GM23338 (cell line): ENCODE results near the gene E4F1. TPM values are rescaled to one million over a fixed set of nuclear protein-coding genes. Genes with fewer than 3 reads are reported as not detected.

Experiments used
- ATAC-seq: fragments of 200-7000 bp; cut with Tn5 transposase; 3 replicates; pipeline ENCODE4 v1.9.1; 2020
- DNase-seq: peaks from one replicate; pipeline ENCODE4 v3.0.0-alpha.2; 2015; ENCODE audit warnings: low spot score
- H2AFZ ChIP-seq: fragments of 200-600 bp; sonication (generic); 2 replicates; pipeline ENCODE4 v1.8.0; 2016; ENCODE audit warnings: antibody characterized with exemption, mild to moderate bottlenecking, moderate library complexity
- H3F3A ChIP-seq: fragments of 200-600 bp; sonication (generic); replicated peaks from 2 replicates; pipeline ENCODE4 v1.8.0; 2017; ENCODE audit warnings: antibody characterized with exemption, mixed run types, low read depth
- H3K27ac ChIP-seq: fragments of 200-600 bp; sonication (generic); 2 replicates; pipeline ENCODE4 v1.6.1; 2016; ENCODE audit warnings: low read depth
- H3K27me3 ChIP-seq: fragments of 200-600 bp; sonication (generic); 2 replicates; pipeline ENCODE4 v1.8.0; 2016; ENCODE audit warnings: mild to moderate bottlenecking, mixed run types, moderate library complexity; ENCODE audit not compliant: insufficient read depth
- H3K36me3 ChIP-seq: fragments of 200-600 bp; sonication (generic); 2 replicates; pipeline ENCODE4 v1.8.0; 2016; ENCODE audit warnings: mild to moderate bottlenecking; ENCODE audit not compliant: insufficient read depth
- H3K4me1 ChIP-seq: fragments of 200-600 bp; sonication (generic); 2 replicates; pipeline ENCODE4 v1.8.0; 2016; ENCODE audit warnings: mild to moderate bottlenecking, moderate library complexity; ENCODE audit not compliant: insufficient read depth
- H3K4me2 ChIP-seq: fragments of 200-600 bp; sonication (generic); 2 replicates; pipeline ENCODE4 v1.7.1; 2017; ENCODE audit warnings: mixed run types
- H3K4me3 ChIP-seq: fragments of 200-600 bp; sonication (generic); 2 replicates; pipeline ENCODE4 v1.6.1; 2016; ENCODE audit warnings: mixed run types
- H3K79me2 ChIP-seq: fragments of 200-600 bp; sonication (generic); replicated peaks from 2 replicates; pipeline ENCODE4 v1.8.0; 2017; ENCODE audit warnings: mild to moderate bottlenecking; ENCODE audit not compliant: insufficient read depth
- H3K9me2 ChIP-seq: fragments of 200-600 bp; sonication (generic); 2 replicates; pipeline ENCODE4 v1.8.0; 2017; ENCODE audit not compliant: insufficient read depth
- H4K20me1 ChIP-seq: fragments of 200-600 bp; sonication (generic); replicated peaks from 2 replicates; pipeline ENCODE4 v1.8.0; 2017; ENCODE audit warnings: mild to moderate bottlenecking; ENCODE audit not compliant: insufficient read depth
- H3K27ac Mint-ChIP-seq: 2 replicates; pipeline ENCODE4 v1.8.0; 2020; ENCODE audit warnings: inconsistent platforms, mild to moderate bottlenecking, moderate library complexity, mixed read lengths
- H3K27me3 Mint-ChIP-seq: 3 replicates; pipeline ENCODE4 v1.8.0; 2022; ENCODE audit warnings: low read depth, mild to moderate bottlenecking, moderate library complexity, mixed read lengths, inconsistent platforms; ENCODE audit not compliant: insufficient read depth, poor library complexity
- H3K36me3 Mint-ChIP-seq: 3 replicates; pipeline ENCODE4 v1.8.0; 2021; ENCODE audit warnings: low read depth, mild to moderate bottlenecking, inconsistent platforms, moderate library complexity, mixed read lengths
- H3K4me1 Mint-ChIP-seq: 3 replicates; pipeline ENCODE4 v1.8.0; 2020; ENCODE audit warnings: mild to moderate bottlenecking, inconsistent platforms, mixed read lengths
- H3K4me3 Mint-ChIP-seq: 3 replicates; pipeline ENCODE4 v1.8.0; 2021; ENCODE audit warnings: moderate library complexity, mild to moderate bottlenecking, inconsistent platforms, mixed read lengths
- H3K9me3 Mint-ChIP-seq: 3 replicates; pipeline ENCODE4 v1.8.0; 2020; ENCODE audit warnings: moderate library complexity, mild to moderate bottlenecking, inconsistent platforms, mixed read lengths
- CREB1 ChIP-seq: fragments of 250-450 bp; sonication (Bioruptor Pico); IDR thresholded peaks from 2 replicates; pipeline ENCODE4 v1.5.0; 2020; ENCODE audit warnings: low read depth, mild to moderate bottlenecking, moderate library complexity
- CTCF ChIP-seq, 2 experiments: fragments of 200-600 bp in 1 of 2; sonication (generic) in 1 of 2; conservative IDR thresholded peaks; 2 replicates each; pipeline versions ENCODE4 v1.5.1 to v1.6.1; 2016 to 2017; ENCODE audit warnings: antibody characterized with exemption in 2 of 2, low read depth in 2 of 2, mild to moderate bottlenecking in 2 of 2, moderate library complexity in 1 of 2
- ETS1 ChIP-seq: IDR thresholded peaks from 2 replicates; pipeline ENCODE4 v1.6.1; 2016; ENCODE audit warnings: antibody characterized with exemption
- EZH2 ChIP-seq: fragments of 200-600 bp; sonication (generic); IDR thresholded peaks from one replicate; pipeline ENCODE4 v1.8.0; 2017; ENCODE audit warnings: antibody characterized with exemption, mild to moderate bottlenecking, low read depth; ENCODE audit not compliant: unreplicated experiment
- EZH2phosphoT487 ChIP-seq: fragments of 200-600 bp; sonication (generic); IDR thresholded peaks from one replicate; pipeline ENCODE4 v1.8.1; 2018; ENCODE audit warnings: antibody characterized with exemption; ENCODE audit not compliant: unreplicated experiment
- JUNB ChIP-seq: IDR thresholded peaks from one replicate; pipeline ENCODE4 v1.6.1; 2016; ENCODE audit warnings: antibody characterized with exemption; ENCODE audit not compliant: unreplicated experiment
- NANOG ChIP-seq: IDR thresholded peaks from 2 replicates; pipeline ENCODE4 v1.6.1; 2016; ENCODE audit warnings: antibody characterized with exemption, borderline replicate concordance
- POLR2AphosphoS5 ChIP-seq: IDR thresholded peaks from 2 replicates; pipeline ENCODE4 v1.6.1; 2016; ENCODE audit warnings: antibody characterized with exemption, low read depth
- REST ChIP-seq: IDR thresholded peaks from one replicate; pipeline ENCODE4 v1.6.1; 2018; ENCODE audit warnings: antibody characterized with exemption; ENCODE audit not compliant: unreplicated experiment
- STAT1 ChIP-seq: IDR thresholded peaks from one replicate; pipeline ENCODE4 v1.6.1; 2016; ENCODE audit warnings: antibody characterized with exemption; ENCODE audit not compliant: unreplicated experiment
- ZNF114 ChIP-seq: fragments of 250-450 bp; sonication (Bioruptor Pico); IDR thresholded peaks from 2 replicates; pipeline ENCODE4 v1.5.0; 2020; ENCODE audit warnings: mild to moderate bottlenecking, moderate library complexity
- ZNF331 ChIP-seq: fragments of 250-450 bp; sonication (Bioruptor Pico); IDR thresholded peaks from 2 replicates; pipeline ENCODE4 v1.5.0; 2020; ENCODE audit warnings: low read depth, mild to moderate bottlenecking, moderate library complexity
- ZNF462 ChIP-seq: fragments of 250-450 bp; sonication (Bioruptor Pico); IDR thresholded peaks from 2 replicates; pipeline ENCODE4 v1.5.0; 2020; ENCODE audit warnings: mild to moderate bottlenecking, moderate library complexity
- polyA plus RNA-seq: library from polyadenylated mRNA; unstranded; fragments of >200 nt; fragmentation: Nextera tagmentation; extraction: Ambion mirVana; gene quantifications from 2 replicates; pipeline ENCODE4 v1.2.1, GENCODE V29; 2016
- total RNA-seq: library from RNA; depleted of rRNA; stranded (reverse); fragments of >200 nt; shearing (Covaris generic); gene quantifications from 2 replicates; pipeline ENCODE4 v1.2.3, GENCODE V29; 2014

E4F1 gene
- total and polyA plus RNA-seq, 2 experiments from 2014 or later, result 22.6 to 45.5 TPM

- Histone ChIP-seq H3K79me2 (peaks cover 60% of the 10 kb centered on the region), H3K27ac (0 out of 2 replicates have a peak overlapping the region, but pooled peaks have one; percentile 36), H3K4me2 (no peak overlapping the region), H3K27me3 (no peaks in the 10 kb centered on the region), H3K4me3 (no peak overlapping the region), H2AFZ (no peak overlapping the region), H4K20me1 (peaks cover 62% of the 10 kb centered on the region), H3K4me1 (no peaks in the 10 kb centered on the region), H3F3A (peaks cover 76% of the 10 kb centered on the region), H3K9me2 (no peaks in the 10 kb centered on the region), H3K36me3 (peaks cover 83% of the 10 kb centered on the region)
- TF ChIP-seq REST (no peak), ETS1 (no peak), STAT1 (no peak), CREB1 (CRISPR knock-in tag) (no peak), NANOG (no peak), ZNF331 (CRISPR knock-in tag) (no peak), EZH2phosphoT487 (no peak), POLR2AphosphoS5 (no peak), EZH2 (no peak), JUNB (no peak), ZNF114 (CRISPR knock-in tag) (no peak), CTCF (conservative IDR thresholded peaks at IDR 0.05; ENCODE audit: low read depth in 2 of 2) (no peak), ZNF462 (CRISPR knock-in tag) (no peak)
- ATAC-seq (no peak), DNase-seq (no peak)
- Mint-ChIP-seq H3K36me3 (peaks cover 100% of the 10 kb centered on the region), H3K4me1 (peaks cover 7% of the 10 kb centered on the region; the same call in 2 of the 3 replicates), H3K27me3 (peaks cover 9% of the 10 kb centered on the region), H3K4me3 (no peak overlapping the region), H3K27ac (no peak overlapping the region), H3K9me3 (no peaks in the 10 kb centered on the region)
Measured at GRCh38 chr16:2257726-2258125, 34.3 kb downstream of the E4F1 start.
